GM12878 (cell line): Measurements from ENCODE around the gene RAI14. TPM values are rescaled to one million over a fixed set of nuclear protein-coding genes. Genes with fewer than 3 reads are reported as not detected.

Experiments used
- ATAC-seq: fragments of 200-7000 bp; cut with Tn5 transposase; 3 replicates; pipeline ENCODE4 v1.9.1; 2020; ENCODE audit warnings: mild to moderate bottlenecking, moderate library complexity
- BruUV-seq: library from RNA; stranded (reverse); fragments of 400-500 nt; replicated peaks from 2 replicates; lab custom pipeline; 2021; lab: Mats Ljungman, UMichigan
- CTCF ChIA-PET: fragments of 300-600 bp; sonication (Branson Sonifier 250); formaldehyde crosslinking; extraction: SDS; loops from one replicate; lab custom pipeline; 2021; ENCODE audit warnings: inconsistent platforms; lab: Yijun Ruan, JAX
- POLR2A ChIA-PET: fragments of 350-600 bp; formaldehyde crosslinking; extraction: SDS; loops from one replicate; lab custom pipeline; 2021; ENCODE audit warnings: inconsistent platforms; lab: Charles Lee
- RAD21 ChIA-PET: fragments of 300-600 bp; sonication (Branson Sonifier 250); formaldehyde crosslinking; loops from one replicate; lab custom pipeline; 2023; ENCODE audit warnings: antibody characterized with exemption; ENCODE audit not compliant: unreplicated experiment; lab: Charles Lee
- SMC1A ChIA-PET: fragments of 300-600 bp; sonication (Branson Sonifier 250); formaldehyde crosslinking; loops from one replicate; lab custom pipeline; 2023; ENCODE audit not compliant: unreplicated experiment, uncharacterized antibody; lab: Charles Lee
- DNase-seq: peaks from one replicate; pipeline ENCODE4 v3.0.0-alpha.2; 2011; ENCODE audit warnings: low read depth, low spot score
- FAIRE-seq: peaks from 3 replicates; lab custom pipeline; 2011; peaks lifted over from hg19 to GRCh38; lab: Jason Lieb, UNC
- H2AFZ ChIP-seq: 2 replicates; pipeline ENCODE4 v1.6.0; 2011; ENCODE audit warnings: low read depth, low read length, control low read depth; ENCODE audit not compliant: control insufficient read depth
- H3K27ac ChIP-seq: 2 replicates; pipeline ENCODE4 v1.5.1; 2011; ENCODE audit warnings: control low read depth; ENCODE audit not compliant: control insufficient read depth, insufficient read depth
- H3K27me3 ChIP-seq, 2 experiments: replicated peaks in 1 of 2; 2 replicates each; pipeline versions ENCODE4 v1.6.0 to v1.6.1; 2011; ENCODE audit warnings: low read length in 1 of 2; ENCODE audit not compliant: control insufficient read depth in 2 of 2, insufficient read depth in 2 of 2
- H3K36me3 ChIP-seq, 2 experiments: 2 replicates each; pipeline ENCODE4 v1.5.1; 2011; ENCODE audit warnings: low read length in 1 of 2; ENCODE audit not compliant: control insufficient read depth in 2 of 2, insufficient read depth in 2 of 2
- H3K4me1 ChIP-seq: 2 replicates; pipeline ENCODE4 v1.6.1; 2011; ENCODE audit warnings: mild to moderate bottlenecking, low read length, moderate library complexity, mixed read lengths; ENCODE audit not compliant: control insufficient read depth, insufficient read depth
- H3K4me2 ChIP-seq: 2 replicates; pipeline ENCODE4 v1.6.0; 2011; ENCODE audit warnings: control low read depth; ENCODE audit not compliant: control insufficient read depth, insufficient read depth
- H3K4me3 ChIP-seq: fragments of 200-600 bp; sonication (generic); 2 replicates; pipeline ENCODE4 v1.5.1; 2016
- H3K79me2 ChIP-seq: 2 replicates; pipeline ENCODE4 v1.6.0; 2011; ENCODE audit warnings: low read length; ENCODE audit not compliant: control insufficient read depth, insufficient read depth
- H3K9ac ChIP-seq: 2 replicates; pipeline ENCODE4 v1.8.0; 2011; ENCODE audit warnings: low read length, control low read depth, mixed read lengths; ENCODE audit not compliant: control insufficient read depth, insufficient read depth
- H3K9me3 ChIP-seq: replicated peaks from 3 replicates; pipeline ENCODE4 v1.5.1; 2011; ENCODE audit warnings: mild to moderate bottlenecking, low read length; ENCODE audit not compliant: control insufficient read depth, insufficient read depth
- H4K20me1 ChIP-seq: 2 replicates; pipeline ENCODE4 v1.6.0; 2011; ENCODE audit not compliant: control insufficient read depth, insufficient read depth
- BACH1 ChIP-seq: fragments of 450-650 bp; IDR thresholded peaks from 2 replicates; pipeline ENCODE4 v1.6.1; 2017; ENCODE audit warnings: mild to moderate bottlenecking, borderline replicate concordance
- EP300 ChIP-seq, 2 experiments: fragments of 150-350 bp in 1 of 2; IDR thresholded peaks; 2 replicates each; pipeline ENCODE4 v1.6.1; 2011 to 2012; ENCODE audit warnings: low read depth in 2 of 2, low read length in 2 of 2, borderline replicate concordance in 1 of 2, improper control_type of control experiment in 1 of 2, inconsistent platforms in 1 of 2; ENCODE audit not compliant: control insufficient read depth in 1 of 2
- ETV6 ChIP-seq, 2 experiments: fragments of 450-650 bp in 1 of 2; IDR thresholded peaks in 1 of 2; conservative IDR thresholded peaks in 1 of 2; 2 replicates each; pipeline ENCODE4 v1.6.1; 2014; ENCODE audit warnings: antibody characterized with exemption in 1 of 2, borderline replicate concordance in 1 of 2, low read depth in 1 of 2, mild to moderate bottlenecking in 1 of 2, moderate library complexity in 1 of 2
- KDM1A ChIP-seq: fragments of 200-600 bp; sonication (generic); IDR thresholded peaks from 2 replicates; pipeline ENCODE4 v1.6.1; 2016; ENCODE audit warnings: borderline replicate concordance
- MEF2A ChIP-seq: IDR thresholded peaks from 2 replicates; pipeline ENCODE4 v1.6.1; 2011; ENCODE audit warnings: low read depth, mild to moderate bottlenecking, low read length, moderate library complexity; ENCODE audit not compliant: insufficient read depth
- MEF2B ChIP-seq: fragments of 450-650 bp; IDR thresholded peaks from 2 replicates; pipeline ENCODE4 v1.6.1; 2018; ENCODE audit warnings: mild to moderate bottlenecking, moderate library complexity; ENCODE audit not compliant: partially characterized antibody, poor library complexity, severe bottlenecking
- MTA3 ChIP-seq: IDR thresholded peaks from 2 replicates; pipeline ENCODE4 v1.6.1; 2012; ENCODE audit warnings: low read length, inconsistent platforms, borderline replicate concordance
- SREBF1 ChIP-seq: IDR thresholded peaks from 2 replicates; pipeline ENCODE4 v1.6.1; 2012; ENCODE audit warnings: mild to moderate bottlenecking, low read length
- STAT3 ChIP-seq: IDR thresholded peaks from 2 replicates; pipeline ENCODE4 v1.6.1; 2011; ENCODE audit warnings: low read depth, low read length, improper control_type of control experiment
- ZNF274 ChIP-seq: IDR thresholded peaks from one replicate; pipeline ENCODE4 v1.8.0; 2011; ENCODE audit not compliant: insufficient read length, insufficient read depth
- WGBS: methylation state at CpG from one replicate; pipeline ENCODE4 v1.1.6; 2016; ENCODE audit warnings: low lambda C conversion rate; ENCODE audit not compliant: insufficient replicate concordance, insufficient coverage; ENCODE audit errors: missing lambda C conversion rate; 5-methylcytosine and 5-hydroxymethylcytosine counted together
- in situ Hi-C: fragments of 300-500 bp; cut with MboI; formaldehyde crosslinking; loops from 9 replicates; pipeline ENCODE4 v1.14.3; 2018; ENCODE audit warnings: mixed read lengths
- intact Hi-C: fragments of 100-400 bp; cut with micrococcal nuclease; formaldehyde crosslinking; loops from one replicate; pipeline ENCODE4 v1.14.2; 2022; ENCODE audit not compliant: unreplicated experiment
- polyA plus RNA-seq, 11 experiments: library from polyadenylated mRNA; depleted of rRNA in 4 of 11; unstranded in 6 of 11; stranded (reverse) in 5 of 11; fragments of >200 nt; fragmentation: Nextera tagmentation in 4 of 11; fragmentation: Illumina TruSeq in 1 of 11; extraction: Ambion mirVana in 4 of 11; extraction: Trizol in 1 of 11; gene quantifications; 1 replicate in 1 of 11; 2 replicates in 10 of 11; pipeline versions ENCODE4 v1.2.1 to v1.2.3, GENCODE V29; 2011 to 2016; ENCODE audit warnings: inconsistent platforms in 2 of 11, missing spikeins in 2 of 11, low read depth in 1 of 11
- total RNA-seq, 4 experiments: library from RNA; depleted of rRNA in 3 of 4; stranded (reverse); fragments of >200 nt in 3 of 4; fragmentation: Illumina TruSeq in 1 of 4; extraction: Trizol in 1 of 4; gene quantifications; 2 replicates each; pipeline versions ENCODE4 v1.2.1 to v1.2.3, GENCODE V29; 2013 to 2021
- TF ChIP-seq, protein P1 (sequence below), 3 experiments: IDR thresholded peaks in 2 of 3; conservative IDR thresholded peaks in 1 of 3; 2 replicates each; pipeline ENCODE4 v1.5.1; 2011; ENCODE audit warnings: low read depth in 3 of 3, low read length in 3 of 3, mild to moderate bottlenecking in 3 of 3, control low read depth in 2 of 3, moderate library complexity in 2 of 3, inconsistent platforms in 1 of 3, mixed read lengths in 1 of 3; ENCODE audit not compliant: control insufficient read depth in 2 of 3, insufficient read depth in 1 of 3; ENCODE audit errors: extremely low read depth in 1 of 3
- TF ChIP-seq, protein P2 (sequence below): IDR thresholded peaks from 2 replicates; pipeline ENCODE4 v1.6.1; 2012; ENCODE audit warnings: improper control_type of control experiment, low read depth, low read length; ENCODE audit not compliant: insufficient replicate concordance

Gene RAI14
- total and polyA plus RNA-seq, 10 of the 15 experiments (the other 5 are each of a cell fraction or from before 2014, with no cell fraction given): 0.18 to 4.6 (median 1.9) TPM

DNA sequence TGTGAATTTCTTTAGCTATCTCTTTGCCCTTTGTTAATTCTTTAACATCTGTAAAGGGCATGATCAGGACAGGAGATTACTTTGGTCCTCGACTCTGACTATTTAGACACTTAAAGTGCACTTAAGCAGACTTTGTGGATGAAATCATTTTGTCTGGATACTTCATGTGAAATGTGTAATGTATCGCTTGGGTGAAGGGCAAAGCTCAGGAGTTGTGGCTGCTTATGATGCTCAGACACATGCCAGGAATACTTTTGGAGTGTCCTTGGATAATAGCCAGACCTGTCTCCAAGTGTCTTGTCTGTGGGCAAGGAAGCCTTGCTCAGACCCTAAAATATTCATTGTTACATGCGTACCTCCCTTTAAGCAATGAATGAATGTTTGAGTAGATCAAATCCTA is 87.8 kb downstream of the RAI14 start:
- H3K79me2 ChIP-seq: no peaks in the 10 kb centered on the region
- in situ Hi-C loops (no loop called here), intact Hi-C loops (no loop called here)
- H3K9me3 ChIP-seq: no peaks in the 10 kb centered on the region
- POLR2A ChIA-PET: no interaction called here
- H3K36me3 ChIP-seq: no peaks in the 10 kb centered on the region
- H4K20me1 ChIP-seq: no peaks in the 10 kb centered on the region
- no peak overlapping the region for H3K4me3 ChIP-seq
- SMC1A ChIA-PET: no interaction called here
- H3K27me3 ChIP-seq: no peaks in the 10 kb centered on the region
- ATAC-seq (no peak), DNase-seq (no peak), FAIRE-seq (no peak)
- no TSS peak for BruUV-seq
- H3K9ac ChIP-seq: no peak overlapping the region
- WGBS: 68% methylated on average over 3 of the region's 3 CpGs
- no peak overlapping the region for H3K4me2 ChIP-seq
- no peak overlapping the region for H2AFZ ChIP-seq
- RAD21 ChIA-PET: no interaction called here
- CTCF ChIA-PET: no interaction called here
- no peak overlapping the region for H3K27ac ChIP-seq
- no peak for TF ChIP-seq ZNF274
- TF ChIP-seq, protein P1, sequence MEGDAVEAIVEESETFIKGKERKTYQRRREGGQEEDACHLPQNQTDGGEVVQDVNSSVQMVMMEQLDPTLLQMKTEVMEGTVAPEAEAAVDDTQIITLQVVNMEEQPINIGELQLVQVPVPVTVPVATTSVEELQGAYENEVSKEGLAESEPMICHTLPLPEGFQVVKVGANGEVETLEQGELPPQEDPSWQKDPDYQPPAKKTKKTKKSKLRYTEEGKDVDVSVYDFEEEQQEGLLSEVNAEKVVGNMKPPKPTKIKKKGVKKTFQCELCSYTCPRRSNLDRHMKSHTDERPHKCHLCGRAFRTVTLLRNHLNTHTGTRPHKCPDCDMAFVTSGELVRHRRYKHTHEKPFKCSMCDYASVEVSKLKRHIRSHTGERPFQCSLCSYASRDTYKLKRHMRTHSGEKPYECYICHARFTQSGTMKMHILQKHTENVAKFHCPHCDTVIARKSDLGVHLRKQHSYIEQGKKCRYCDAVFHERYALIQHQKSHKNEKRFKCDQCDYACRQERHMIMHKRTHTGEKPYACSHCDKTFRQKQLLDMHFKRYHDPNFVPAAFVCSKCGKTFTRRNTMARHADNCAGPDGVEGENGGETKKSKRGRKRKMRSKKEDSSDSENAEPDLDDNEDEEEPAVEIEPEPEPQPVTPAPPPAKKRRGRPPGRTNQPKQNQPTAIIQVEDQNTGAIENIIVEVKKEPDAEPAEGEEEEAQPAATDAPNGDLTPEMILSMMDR (IDR thresholded peaks at IDR 0.05 in 2 of 3, conservative IDR thresholded peaks at IDR 0.05 in 1 of 3; ENCODE audit: control insufficient read depth in 2 of 3, extremely low read depth in 1 of 3, insufficient read depth in 1 of 3, low read depth in 3 of 3, low read length in 3 of 3): no peak
- TF ChIP-seq, protein P2, sequence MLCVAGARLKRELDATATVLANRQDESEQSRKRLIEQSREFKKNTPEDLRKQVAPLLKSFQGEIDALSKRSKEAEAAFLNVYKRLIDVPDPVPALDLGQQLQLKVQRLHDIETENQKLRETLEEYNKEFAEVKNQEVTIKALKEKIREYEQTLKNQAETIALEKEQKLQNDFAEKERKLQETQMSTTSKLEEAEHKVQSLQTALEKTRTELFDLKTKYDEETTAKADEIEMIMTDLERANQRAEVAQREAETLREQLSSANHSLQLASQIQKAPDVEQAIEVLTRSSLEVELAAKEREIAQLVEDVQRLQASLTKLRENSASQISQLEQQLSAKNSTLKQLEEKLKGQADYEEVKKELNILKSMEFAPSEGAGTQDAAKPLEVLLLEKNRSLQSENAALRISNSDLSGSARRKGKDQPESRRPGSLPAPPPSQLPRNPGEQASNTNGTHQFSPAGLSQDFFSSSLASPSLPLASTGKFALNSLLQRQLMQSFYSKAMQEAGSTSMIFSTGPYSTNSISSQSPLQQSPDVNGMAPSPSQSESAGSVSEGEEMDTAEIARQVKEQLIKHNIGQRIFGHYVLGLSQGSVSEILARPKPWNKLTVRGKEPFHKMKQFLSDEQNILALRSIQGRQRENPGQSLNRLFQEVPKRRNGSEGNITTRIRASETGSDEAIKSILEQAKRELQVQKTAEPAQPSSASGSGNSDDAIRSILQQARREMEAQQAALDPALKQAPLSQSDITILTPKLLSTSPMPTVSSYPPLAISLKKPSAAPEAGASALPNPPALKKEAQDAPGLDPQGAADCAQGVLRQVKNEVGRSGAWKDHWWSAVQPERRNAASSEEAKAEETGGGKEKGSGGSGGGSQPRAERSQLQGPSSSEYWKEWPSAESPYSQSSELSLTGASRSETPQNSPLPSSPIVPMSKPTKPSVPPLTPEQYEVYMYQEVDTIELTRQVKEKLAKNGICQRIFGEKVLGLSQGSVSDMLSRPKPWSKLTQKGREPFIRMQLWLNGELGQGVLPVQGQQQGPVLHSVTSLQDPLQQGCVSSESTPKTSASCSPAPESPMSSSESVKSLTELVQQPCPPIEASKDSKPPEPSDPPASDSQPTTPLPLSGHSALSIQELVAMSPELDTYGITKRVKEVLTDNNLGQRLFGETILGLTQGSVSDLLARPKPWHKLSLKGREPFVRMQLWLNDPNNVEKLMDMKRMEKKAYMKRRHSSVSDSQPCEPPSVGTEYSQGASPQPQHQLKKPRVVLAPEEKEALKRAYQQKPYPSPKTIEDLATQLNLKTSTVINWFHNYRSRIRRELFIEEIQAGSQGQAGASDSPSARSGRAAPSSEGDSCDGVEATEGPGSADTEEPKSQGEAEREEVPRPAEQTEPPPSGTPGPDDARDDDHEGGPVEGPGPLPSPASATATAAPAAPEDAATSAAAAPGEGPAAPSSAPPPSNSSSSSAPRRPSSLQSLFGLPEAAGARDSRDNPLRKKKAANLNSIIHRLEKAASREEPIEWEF: no peak
- TF ChIP-seq BACH1: no peak
- no peak for TF ChIP-seq EP300 (IDR thresholded peaks at IDR 0.05; ENCODE audit: borderline replicate concordance in 1 of 2, control insufficient read depth in 1 of 2, low read depth in 2 of 2, low read length in 2 of 2)
- no peak for TF ChIP-seq MEF2A
- TF ChIP-seq ETV6 (conservative IDR thresholded peaks at IDR 0.05 in 1 of 2, IDR thresholded peaks at IDR 0.05 in 1 of 2; ENCODE audit: borderline replicate concordance in 1 of 2, low read depth in 1 of 2): no peak
- no peak for TF ChIP-seq SREBF1
- TF ChIP-seq MTA3: no peak
- no peak for TF ChIP-seq MEF2B
- TF ChIP-seq STAT3: no peak
- no peak for TF ChIP-seq KDM1A
- H3K4me1 ChIP-seq: no peaks in the 10 kb centered on the region
